ENCODE measurements around the gene BCCIP. TPM values are rescaled to one million over a fixed set of nuclear protein-coding genes. Genes with fewer than 3 reads are reported as not detected.
A peak's percentile ranks its signal among the peaks of the same experiment; 100 is the strongest.

Gene BCCIP
- total RNA-seq, 2 experiments from 2014 or later, result 59.1 to 96.2 TPM

DNA sequence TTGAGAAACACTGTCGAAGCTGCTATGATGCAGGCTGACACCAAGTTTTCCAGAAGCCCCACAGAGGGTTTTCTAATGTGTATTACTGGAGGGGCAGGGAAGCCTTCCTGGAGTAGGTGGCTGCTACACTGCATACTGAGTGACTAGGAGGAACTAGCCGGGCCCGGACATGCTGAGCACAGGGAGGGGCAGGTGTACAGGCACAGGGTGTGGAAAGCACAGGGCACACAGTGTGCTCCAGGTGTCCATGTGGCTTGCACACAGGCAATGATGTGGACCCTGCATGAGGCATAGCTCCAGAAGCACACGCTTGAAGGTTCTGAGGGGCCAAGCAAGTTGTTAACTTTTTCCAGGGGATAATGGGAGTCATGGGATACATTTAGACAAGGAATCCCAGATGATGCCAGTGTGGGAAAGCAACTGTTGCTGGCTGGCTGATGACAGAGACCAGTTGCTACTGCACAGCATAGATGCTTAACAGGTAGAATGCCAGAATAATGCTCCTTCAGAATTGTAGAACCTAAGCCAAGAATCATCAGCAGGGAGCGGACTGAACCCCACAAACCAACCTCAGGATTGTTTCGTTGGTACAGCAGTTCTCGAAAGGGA, 43.2 kb downstream of the BCCIP start:
- Histone ChIP-seq H3K4me2 (ENCODE audit: low read length) (no peak overlapping the region), H3K4me1 (ENCODE audit: insufficient read depth, low read length, poor library complexity, severe bottlenecking) (no peaks in the 10 kb centered on the region), H3K9me2 (ENCODE audit: insufficient read depth, low read length) (no peaks in the 10 kb centered on the region), H3K27ac (ENCODE audit: low read depth, low read length, poor library complexity, severe bottlenecking) (no peak overlapping the region), H3K9me3 (ENCODE audit: low read length) (no peaks in the 10 kb centered on the region), H3K79me2 (ENCODE audit: insufficient read depth, low read depth, low read length) (no peaks in the 10 kb centered on the region), H3K4me3 (ENCODE audit: low read depth, low read length, poor library complexity, severe bottlenecking) (no peak overlapping the region), H3K36me3 (ENCODE audit: insufficient read depth, low read length) (no peaks in the 10 kb centered on the region), H2AFZ (ENCODE audit: low read length) (no peak overlapping the region), H4K20me1 (ENCODE audit: insufficient read depth, low read length) (no peaks in the 10 kb centered on the region)
- POLR2A ChIA-PET, result no interaction called here
- CTCF ChIA-PET (ENCODE audit: unreplicated experiment), result no interaction called here
- no peak for DNase-seq (ENCODE audit: low spot score)
- intact Hi-C loops (cut with micrococcal nuclease; ENCODE audit: unreplicated experiment), result no loop called here
- no peak for TF ChIP-seq EZH2phosphoT487 (IDR thresholded peaks at IDR 0.05; ENCODE audit: borderline replicate concordance, low read depth, low read length)
- TF ChIP-seq, protein P1, sequence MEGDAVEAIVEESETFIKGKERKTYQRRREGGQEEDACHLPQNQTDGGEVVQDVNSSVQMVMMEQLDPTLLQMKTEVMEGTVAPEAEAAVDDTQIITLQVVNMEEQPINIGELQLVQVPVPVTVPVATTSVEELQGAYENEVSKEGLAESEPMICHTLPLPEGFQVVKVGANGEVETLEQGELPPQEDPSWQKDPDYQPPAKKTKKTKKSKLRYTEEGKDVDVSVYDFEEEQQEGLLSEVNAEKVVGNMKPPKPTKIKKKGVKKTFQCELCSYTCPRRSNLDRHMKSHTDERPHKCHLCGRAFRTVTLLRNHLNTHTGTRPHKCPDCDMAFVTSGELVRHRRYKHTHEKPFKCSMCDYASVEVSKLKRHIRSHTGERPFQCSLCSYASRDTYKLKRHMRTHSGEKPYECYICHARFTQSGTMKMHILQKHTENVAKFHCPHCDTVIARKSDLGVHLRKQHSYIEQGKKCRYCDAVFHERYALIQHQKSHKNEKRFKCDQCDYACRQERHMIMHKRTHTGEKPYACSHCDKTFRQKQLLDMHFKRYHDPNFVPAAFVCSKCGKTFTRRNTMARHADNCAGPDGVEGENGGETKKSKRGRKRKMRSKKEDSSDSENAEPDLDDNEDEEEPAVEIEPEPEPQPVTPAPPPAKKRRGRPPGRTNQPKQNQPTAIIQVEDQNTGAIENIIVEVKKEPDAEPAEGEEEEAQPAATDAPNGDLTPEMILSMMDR (conservative IDR thresholded peaks at IDR 0.05; ENCODE audit: low read length), result no peak
- no TSS peak for BruUV-seq (replicated peaks)

DNA sequence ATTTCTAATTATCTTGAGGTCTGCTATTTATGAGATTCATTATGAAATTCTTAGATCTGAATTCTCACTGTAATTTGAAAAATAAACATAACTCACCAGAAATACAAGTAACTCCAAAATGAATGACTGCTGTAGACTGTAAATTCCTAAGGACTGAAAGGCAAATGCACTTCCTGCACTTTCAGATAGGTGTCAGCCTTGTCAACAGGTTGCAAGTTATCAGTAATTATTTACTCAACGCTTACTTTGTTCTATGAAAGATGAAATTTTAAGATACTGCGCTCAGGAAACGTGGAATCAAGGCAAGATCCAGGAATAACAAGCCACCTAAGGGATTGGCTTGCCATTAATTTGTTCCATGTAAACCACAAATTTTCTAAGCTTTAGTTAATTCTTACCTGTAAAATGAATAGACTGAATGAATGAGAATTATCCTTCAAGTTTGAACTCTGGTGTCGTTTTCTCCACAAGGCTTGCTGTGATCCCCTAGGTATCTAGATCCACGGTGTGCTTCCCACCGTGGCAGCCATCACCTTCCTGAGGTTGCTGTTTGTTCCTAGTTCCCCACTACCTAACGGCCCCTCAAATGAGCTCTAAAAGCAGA, 45.1 kb downstream of the BCCIP start:
- no peak for TF ChIP-seq EZH2phosphoT487 (IDR thresholded peaks at IDR 0.05; ENCODE audit: borderline replicate concordance, low read depth, low read length)
- TF ChIP-seq, protein P1 (conservative IDR thresholded peaks at IDR 0.05; ENCODE audit: low read length), result peak; percentile 88
- intact Hi-C loops (cut with micrococcal nuclease; ENCODE audit: unreplicated experiment), result no loop called here
- peak; percentile 41 for DNase-seq (ENCODE audit: low spot score)

DNA sequence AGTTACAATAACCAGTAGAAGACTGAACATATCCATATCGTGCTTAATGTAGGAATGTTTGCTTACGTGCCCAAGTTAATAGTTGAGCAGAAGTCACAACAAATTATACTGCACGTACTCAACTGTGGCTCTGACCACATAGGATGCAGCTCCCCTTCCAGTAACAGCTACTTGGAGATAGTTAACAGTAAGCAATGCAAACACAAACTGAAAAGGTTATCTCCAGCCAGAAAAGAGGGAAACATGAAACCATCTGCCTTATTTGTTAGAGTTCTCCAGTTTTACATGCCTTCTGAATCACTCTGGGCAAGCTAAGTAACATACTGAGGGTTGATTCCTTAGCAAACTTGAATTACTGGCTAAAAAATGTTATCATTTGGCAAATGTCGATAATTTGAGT, 48.0 kb downstream of the BCCIP start:
- POLR2A ChIA-PET, result interaction anchor here (0.7 kb wide), 2 partner anchors 271 to 409 kb away, joined by 3 read pairs; no protein-coding TSS in a partner anchor
- no peak for TF ChIP-seq EZH2phosphoT487 (IDR thresholded peaks at IDR 0.05; ENCODE audit: borderline replicate concordance, low read depth, low read length)
- TF ChIP-seq, protein P1 (conservative IDR thresholded peaks at IDR 0.05; ENCODE audit: low read length), result no peak
- Histone ChIP-seq H3K4me2 (ENCODE audit: low read length) (no peak overlapping the region), H4K20me1 (ENCODE audit: insufficient read depth, low read length) (no peaks in the 10 kb centered on the region), H3K27ac (ENCODE audit: low read depth, low read length, poor library complexity, severe bottlenecking) (no peak overlapping the region), H3K9me2 (ENCODE audit: insufficient read depth, low read length) (no peaks in the 10 kb centered on the region), H3K79me2 (ENCODE audit: insufficient read depth, low read depth, low read length) (no peaks in the 10 kb centered on the region), H3K36me3 (ENCODE audit: insufficient read depth, low read length) (no peaks in the 10 kb centered on the region), H2AFZ (ENCODE audit: low read length) (no peak overlapping the region), H3K4me1 (ENCODE audit: insufficient read depth, low read length, poor library complexity, severe bottlenecking) (no peaks in the 10 kb centered on the region), H3K9me3 (ENCODE audit: low read length) (peaks cover 14% of the 10 kb centered on the region), H3K4me3 (ENCODE audit: low read depth, low read length, poor library complexity, severe bottlenecking) (no peak overlapping the region)
- no TSS peak for BruUV-seq (replicated peaks)
- intact Hi-C loops (cut with micrococcal nuclease; ENCODE audit: unreplicated experiment), result no loop called here
- CTCF ChIA-PET (ENCODE audit: unreplicated experiment), result no interaction called here
- no peak for DNase-seq (ENCODE audit: low spot score)

More for the DNA sequence above, 45.1 kb downstream of the BCCIP start:
- Histone ChIP-seq H3K9me2 (ENCODE audit: insufficient read depth, low read length) (no peaks in the 10 kb centered on the region), H3K79me2 (ENCODE audit: insufficient read depth, low read depth, low read length) (no peaks in the 10 kb centered on the region), H3K4me1 (ENCODE audit: insufficient read depth, low read length, poor library complexity, severe bottlenecking) (no peaks in the 10 kb centered on the region), H2AFZ (ENCODE audit: low read length) (no peak overlapping the region), H3K36me3 (ENCODE audit: insufficient read depth, low read length) (no peaks in the 10 kb centered on the region), H4K20me1 (ENCODE audit: insufficient read depth, low read length) (no peaks in the 10 kb centered on the region), H3K27ac (ENCODE audit: low read depth, low read length, poor library complexity, severe bottlenecking) (no peak overlapping the region), H3K9me3 (ENCODE audit: low read length) (no peaks in the 10 kb centered on the region), H3K4me3 (ENCODE audit: low read depth, low read length, poor library complexity, severe bottlenecking) (no peak overlapping the region), H3K4me2 (ENCODE audit: low read length) (no peak overlapping the region)
- ChIA-PET POLR2A (interaction anchor here (0.6 to 0.7 kb wide), 2 partner anchors 16 to 110 kb away, joined by 3 read pairs; no protein-coding TSS in a partner anchor), CTCF (ENCODE audit: unreplicated experiment) (no interaction called here)
- BruUV-seq (replicated peaks), result no TSS peak
